GM12878 (cell line): ENCODE results near the gene ZNF527. TPM values are rescaled to one million over a fixed set of nuclear protein-coding genes. Genes with fewer than 3 reads are reported as not detected.
A peak's percentile ranks its signal among the peaks of the same experiment; 100 is the strongest.

Experiments used
- BCLAF1 ChIP-seq: fragments of 450-650 bp; IDR thresholded peaks from 2 replicates; pipeline ENCODE4 v1.6.1; 2017; ENCODE audit warnings: antibody characterized with exemption, mild to moderate bottlenecking, moderate library complexity
- CHD4 ChIP-seq: fragments of 200-600 bp; sonication (generic); IDR thresholded peaks from 2 replicates; pipeline ENCODE4 v1.6.1; 2016; ENCODE audit warnings: mild to moderate bottlenecking
- CUX1 ChIP-seq: IDR thresholded peaks from 2 replicates; pipeline ENCODE4 v1.6.1; 2012; ENCODE audit warnings: improper control_type of control experiment, low read depth, low read length; ENCODE audit not compliant: insufficient replicate concordance
- E4F1 ChIP-seq: fragments of 450-650 bp; IDR thresholded peaks from 2 replicates; pipeline ENCODE4 v1.6.1; 2018; ENCODE audit warnings: borderline replicate concordance, mild to moderate bottlenecking; ENCODE audit not compliant: partially characterized antibody
- ELK1 ChIP-seq: IDR thresholded peaks from 2 replicates; pipeline ENCODE4 v1.6.1; 2012; ENCODE audit warnings: low read depth, low read length, improper control_type of control experiment
- HSF1 ChIP-seq: fragments of 150-350 bp; IDR thresholded peaks from 2 replicates; pipeline ENCODE4 v1.6.1; 2014; ENCODE audit warnings: mild to moderate bottlenecking, low read depth, low read length
- MTA3 ChIP-seq: IDR thresholded peaks from 2 replicates; pipeline ENCODE4 v1.6.1; 2012; ENCODE audit warnings: low read length, inconsistent platforms, borderline replicate concordance
- MXI1 ChIP-seq: fragments of 150-350 bp; IDR thresholded peaks from 2 replicates; pipeline ENCODE4 v1.6.1; 2011; ENCODE audit warnings: low read depth, mild to moderate bottlenecking, inconsistent platforms, low read length, improper control_type of control experiment
- NBN ChIP-seq: fragments of 450-650 bp; IDR thresholded peaks from 2 replicates; pipeline ENCODE4 v1.6.1; 2016
- NRF1 ChIP-seq: conservative IDR thresholded peaks from 2 replicates; pipeline ENCODE4 v1.6.1; 2011; ENCODE audit warnings: mild to moderate bottlenecking, low read depth, low read length, improper control_type of control experiment
- PKNOX1 ChIP-seq: fragments of 450-650 bp; IDR thresholded peaks from 2 replicates; pipeline ENCODE4 v1.6.1; 2016; ENCODE audit warnings: mild to moderate bottlenecking
- SIN3A ChIP-seq: IDR thresholded peaks from 2 replicates; pipeline ENCODE4 v1.6.1; 2012; ENCODE audit warnings: low read depth, low read length, improper control_type of control experiment
- SUZ12 ChIP-seq: fragments of 200-600 bp; sonication (generic); IDR thresholded peaks from one replicate; pipeline ENCODE4 v1.6.1; 2018; ENCODE audit warnings: antibody characterized with exemption, mild to moderate bottlenecking; ENCODE audit not compliant: unreplicated experiment
- YBX1 ChIP-seq: fragments of 450-650 bp; IDR thresholded peaks from 2 replicates; pipeline ENCODE4 v1.6.1; 2016; ENCODE audit warnings: antibody characterized with exemption
- polyA plus RNA-seq, 11 experiments: library from polyadenylated mRNA; depleted of rRNA in 4 of 11; unstranded in 6 of 11; stranded (reverse) in 5 of 11; fragments of >200 nt; fragmentation: Nextera tagmentation in 4 of 11; fragmentation: Illumina TruSeq in 1 of 11; extraction: Ambion mirVana in 4 of 11; extraction: Trizol in 1 of 11; gene quantifications; 1 replicate in 1 of 11; 2 replicates in 10 of 11; pipeline versions ENCODE4 v1.2.1 to v1.2.3, GENCODE V29; 2011 to 2016; ENCODE audit warnings: inconsistent platforms in 2 of 11, missing spikeins in 2 of 11, low read depth in 1 of 11
- total RNA-seq, 4 experiments: library from RNA; depleted of rRNA in 3 of 4; stranded (reverse); fragments of >200 nt in 3 of 4; fragmentation: Illumina TruSeq in 1 of 4; extraction: Trizol in 1 of 4; gene quantifications; 2 replicates each; pipeline versions ENCODE4 v1.2.1 to v1.2.3, GENCODE V29; 2013 to 2021

The ZNF527 gene
- total and polyA plus RNA-seq, 10 of the 15 experiments (the other 5 are each of a cell fraction or from before 2014, with no cell fraction given), result 2.0 to 5.6 (median 3.6) TPM

GRCh38 chr19:37370880-37371661 lies at the start of gene ZNF527 (continued):
- TF ChIP-seq E4F1 (no peak), CUX1 (no peak), BCLAF1 (no peak), PKNOX1 (peak; percentile 37; the same call in 1 of the 2 replicates), MTA3 (no peak), NBN (peak; percentile 36), HSF1 (no peak), SIN3A (peak; percentile 84; the same call in 1 of the 2 replicates), CHD4 (no peak), YBX1 (no peak), ELK1 (0 out of 2 replicates have a peak, but pooled peaks have one; percentile 16), SUZ12 (no peak), NRF1 (peak; percentile 76), MXI1 (peak; percentile 86)
